Tibial artery (tissue), 4 donors: Measurements from ENCODE around the gene VPS8.

Experiments used
- DNase-seq, 2 donors: peaks; one replicate each; pipeline ENCODE4 v3.0.0-alpha.2; 2019
- H3K27ac ChIP-seq, 2 donors: fragments of 200-600 bp; sonication (generic) in 1 of 2; 1 replicate in 1 of 2; 2 replicates in 1 of 2; pipeline ENCODE4 v1.5.1; 2018 to 2019; ENCODE audit warnings: mild to moderate bottlenecking in 1 of 2
- H3K27me3 ChIP-seq, 2 donors: fragments of 200-600 bp; sonication (generic) in 1 of 2; one replicate each; pipeline versions ENCODE4 v1.5.1 to v1.6.0; 2016 to 2019
- H3K36me3 ChIP-seq, 3 donors: fragments of 200-600 bp; sonication (generic) in 2 of 3; one replicate each; pipeline ENCODE4 v1.5.1; 2016 to 2019; ENCODE audit warnings: mild to moderate bottlenecking in 2 of 3
- H3K4me1 ChIP-seq, 4 donors: fragments of 200-600 bp; sonication (generic) in 2 of 4; 1 replicate in 3 of 4; 2 replicates in 1 of 4; pipeline ENCODE4 v1.5.1; 2016 to 2019
- H3K4me3 ChIP-seq, 2 donors: fragments of 200-600 bp; sonication (generic) in 1 of 2; 1 replicate in 1 of 2; 2 replicates in 1 of 2; pipeline ENCODE4 v1.5.1; 2018 to 2019; ENCODE audit warnings: mild to moderate bottlenecking in 2 of 2
- H3K9me3 ChIP-seq, 3 donors: fragments of 200-600 bp; sonication (generic) in 1 of 3; one replicate each; pipeline ENCODE4 v1.5.1; 2016 to 2019
- CTCF ChIP-seq, 2 experiments: fragments of 200-600 bp in 1 of 2; fragments of 450-650 bp in 1 of 2; IDR thresholded peaks; one replicate each; pipeline ENCODE4 v1.5.1; 2017 to 2019; ENCODE audit warnings: antibody characterized with exemption in 2 of 2, mild to moderate bottlenecking in 1 of 2, moderate library complexity in 1 of 2
- intact Hi-C: fragments of 100-400 bp; cut with DNase I; formaldehyde crosslinking; loops from one replicate; pipeline ENCODE4 v1.15.0; 2023; ENCODE audit warnings: low total_unique reads

VPS8 gene

GRCh38 chr3:184802150-184802549 lies 9.8 kb upstream of the VPS8 start:
- Histone ChIP-seq H3K4me1 (no peaks in the 10 kb centered on the region), H3K4me3 (no peak overlapping the region), H3K36me3 (no peaks in the 10 kb centered on the region), H3K9me3 (no peaks in the 10 kb centered on the region), H3K27ac (no peak overlapping the region), H3K27me3 (peaks cover 0 to 9% of the 10 kb centered on the region in 2 donors)
- intact Hi-C loops: no loop called here
- DNase-seq: no peak
- no peak for TF ChIP-seq CTCF (IDR thresholded peaks at IDR 0.05)

GRCh38 chr3:184804801-184805200 lies 7.2 kb upstream of the VPS8 start:
- no peak for DNase-seq
- Histone ChIP-seq H3K27ac (no peak overlapping the region), H3K36me3 (no peaks in the 10 kb centered on the region), H3K4me1 (no peaks in the 10 kb centered on the region), H3K9me3 (no peaks in the 10 kb centered on the region), H3K4me3 (no peak overlapping the region), H3K27me3 (peaks cover 0 to 6% of the 10 kb centered on the region in 2 donors)
- intact Hi-C loops: no loop called here
- no peak for TF ChIP-seq CTCF (IDR thresholded peaks at IDR 0.05)

- Histone ChIP-seq H3K36me3 (no peaks in the 10 kb centered on the region), H3K4me3 (no peak overlapping the region), H3K27ac (no peak overlapping the region), H3K9me3 (no peaks in the 10 kb centered on the region), H3K27me3 (peaks cover 0 to 6% of the 10 kb centered on the region in 2 donors), H3K4me1 (no peaks in the 10 kb centered on the region)
- intact Hi-C loops: no loop called here
- TF ChIP-seq CTCF (IDR thresholded peaks at IDR 0.05): no peak
- DNase-seq: no peak
Observed at GRCh38 chr3:184805351-184806038, 6.5 kb upstream of the VPS8 start.

GRCh38 chr3:184806567-184807271 lies 5.2 kb upstream of the VPS8 start:
- intact Hi-C loops: no loop called here

GRCh38 chr3:184807549-184807948 lies 4.4 kb upstream of the VPS8 start:
- Histone ChIP-seq H3K9me3 (no peaks in the 10 kb centered on the region), H3K4me1 (peaks cover 0 to 1% (median under 1%) of the 10 kb centered on the region in 4 donors), H3K36me3 (no peaks in the 10 kb centered on the region), H3K27me3 (peaks cover 0 to 6% of the 10 kb centered on the region in 2 donors), H3K4me3 (no peak overlapping the region), H3K27ac (no peak overlapping the region)
- intact Hi-C loops: no loop called here
- no peak for TF ChIP-seq CTCF (IDR thresholded peaks at IDR 0.05)
- no peak for DNase-seq

More at GRCh38 chr3:184806567-184807271, 5.2 kb upstream of the VPS8 start:
- H3K4me1 ChIP-seq: no peaks in the 10 kb centered on the region
- no peaks in the 10 kb centered on the region for H3K9me3 ChIP-seq
- H3K36me3 ChIP-seq: no peaks in the 10 kb centered on the region
- no peak overlapping the region for H3K27ac ChIP-seq
- peaks cover 0 to 6% of the 10 kb centered on the region in 2 donors for H3K27me3 ChIP-seq
- no peak for TF ChIP-seq CTCF (IDR thresholded peaks at IDR 0.05)
- no peak overlapping the region for H3K4me3 ChIP-seq
- DNase-seq: no peak
